ENCODE data around the gene PSMC3.

DNA sequence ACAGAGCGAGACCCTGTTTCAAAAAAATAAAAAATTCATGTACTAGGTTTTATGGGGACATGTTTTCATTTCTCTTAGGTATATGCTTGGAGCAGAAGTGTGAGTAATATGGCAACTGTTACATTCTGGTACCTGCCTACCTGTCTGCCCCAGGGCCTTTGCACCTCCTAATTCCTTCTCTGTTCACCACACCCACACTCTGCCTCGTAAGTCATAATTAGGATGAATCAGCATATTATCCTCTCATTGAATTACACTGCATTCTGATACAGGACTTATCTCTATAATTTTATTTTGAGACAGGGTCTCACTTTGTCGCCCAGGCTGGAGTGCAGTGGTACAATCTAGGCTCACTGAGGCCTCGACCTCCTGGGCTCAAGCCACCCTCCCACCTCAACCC lies 25.8 kb upstream of the PSMC3 start:
- TF ChIP-seq, protein P1, sequence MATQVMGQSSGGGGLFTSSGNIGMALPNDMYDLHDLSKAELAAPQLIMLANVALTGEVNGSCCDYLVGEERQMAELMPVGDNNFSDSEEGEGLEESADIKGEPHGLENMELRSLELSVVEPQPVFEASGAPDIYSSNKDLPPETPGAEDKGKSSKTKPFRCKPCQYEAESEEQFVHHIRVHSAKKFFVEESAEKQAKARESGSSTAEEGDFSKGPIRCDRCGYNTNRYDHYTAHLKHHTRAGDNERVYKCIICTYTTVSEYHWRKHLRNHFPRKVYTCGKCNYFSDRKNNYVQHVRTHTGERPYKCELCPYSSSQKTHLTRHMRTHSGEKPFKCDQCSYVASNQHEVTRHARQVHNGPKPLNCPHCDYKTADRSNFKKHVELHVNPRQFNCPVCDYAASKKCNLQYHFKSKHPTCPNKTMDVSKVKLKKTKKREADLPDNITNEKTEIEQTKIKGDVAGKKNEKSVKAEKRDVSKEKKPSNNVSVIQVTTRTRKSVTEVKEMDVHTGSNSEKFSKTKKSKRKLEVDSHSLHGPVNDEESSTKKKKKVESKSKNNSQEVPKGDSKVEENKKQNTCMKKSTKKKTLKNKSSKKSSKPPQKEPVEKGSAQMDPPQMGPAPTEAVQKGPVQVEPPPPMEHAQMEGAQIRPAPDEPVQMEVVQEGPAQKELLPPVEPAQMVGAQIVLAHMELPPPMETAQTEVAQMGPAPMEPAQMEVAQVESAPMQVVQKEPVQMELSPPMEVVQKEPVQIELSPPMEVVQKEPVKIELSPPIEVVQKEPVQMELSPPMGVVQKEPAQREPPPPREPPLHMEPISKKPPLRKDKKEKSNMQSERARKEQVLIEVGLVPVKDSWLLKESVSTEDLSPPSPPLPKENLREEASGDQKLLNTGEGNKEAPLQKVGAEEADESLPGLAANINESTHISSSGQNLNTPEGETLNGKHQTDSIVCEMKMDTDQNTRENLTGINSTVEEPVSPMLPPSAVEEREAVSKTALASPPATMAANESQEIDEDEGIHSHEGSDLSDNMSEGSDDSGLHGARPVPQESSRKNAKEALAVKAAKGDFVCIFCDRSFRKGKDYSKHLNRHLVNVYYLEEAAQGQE (IDR thresholded peaks at IDR 0.05; ENCODE audit: insufficient read depth in 1 of 2, low read depth in 2 of 2, low read length in 2 of 2), result no peak
- TF ChIP-seq TAF1 (IDR thresholded peaks at IDR 0.05; ENCODE audit: borderline replicate concordance, insufficient read depth, low read length), result no peak
